Left lobe of liver (tissue), 2 donors: ENCODE data around the gene ZNF134. TPM values are rescaled to one million over a fixed set of nuclear protein-coding genes. Genes with fewer than 3 reads are reported as not detected.

ENCODE experiments used
- ATAC-seq: fragments of 200-7000 bp; cut with Tn5 transposase; one replicate; pipeline ENCODE4 v1.9.1; 2020; ENCODE audit warnings: mild to moderate bottlenecking, moderate library complexity
- DNase-seq: peaks from one replicate; pipeline ENCODE4 v3.0.0-alpha.2; 2020; ENCODE audit warnings: low spot score
- total RNA-seq: library from RNA; stranded (reverse); gene quantifications from one replicate; pipeline ENCODE4 v1.2.1, GENCODE V29; 2021
- donor health status: DM: no; HTN: no; CAD: no; lungs with moderate emphysema.
- donor health status: DM: no; HTN: yes; CAD: no.

The ZNF134 gene
- total RNA-seq, 1 donor from 2014 or later = 6.9 TPM

GRCh38 chr19:57637379-57637778, 23.3 kb downstream of the ZNF134 start:
- DNase-seq = no peak
- no peak for ATAC-seq

GRCh38 chr19:57641715-57642234, 27.7 kb downstream of the ZNF134 start:
- ATAC-seq (no peak), DNase-seq (no peak)

- ATAC-seq = no peak
Measured at GRCh38 chr19:57642396-57643046, 28.5 kb downstream of the ZNF134 start.

GRCh38 chr19:57643734-57644133, 29.7 kb downstream of the ZNF134 start:
- no peak for ATAC-seq
- DNase-seq = no peak

More at GRCh38 chr19:57642396-57643046, 28.5 kb downstream of the ZNF134 start:
- DNase-seq = no peak

- ATAC-seq (no peak), DNase-seq (no peak)
Measured at GRCh38 chr19:57648331-57649003, 34.4 kb downstream of the ZNF134 start.

GRCh38 chr19:57651654-57651996, 37.6 kb downstream of the ZNF134 start:
- DNase-seq (no peak), ATAC-seq (no peak)

GRCh38 chr19:57653689-57654088, 39.6 kb downstream of the ZNF134 start:
- ATAC-seq = no peak
- no peak for DNase-seq

- no peak for DNase-seq
- no peak for ATAC-seq
Measured at GRCh38 chr19:57655443-57655842, 41.4 kb downstream of the ZNF134 start.

GRCh38 chr19:57656346-57656745, 42.3 kb downstream of the ZNF134 start:
- no peak for DNase-seq
- no peak for ATAC-seq

GRCh38 chr19:57664269-57665127, 50.5 kb downstream of the ZNF134 start:
- peak; percentile 47 for DNase-seq

GRCh38 chr19:57665261-57665806, 51.3 kb downstream of the ZNF134 start:
- DNase-seq = no peak
- ATAC-seq = no peak

More at GRCh38 chr19:57664269-57665127, 50.5 kb downstream of the ZNF134 start:
- ATAC-seq = peak; percentile 74

GRCh38 chr19:57667228-57667627, 53.2 kb downstream of the ZNF134 start:
- ATAC-seq (no peak), DNase-seq (no peak)

GRCh38 chr19:57668635-57669034, 54.6 kb downstream of the ZNF134 start, which contains the start of gene ZSCAN4:
TSS of gene ZSCAN4 (plus strand) at chr19:57668935. CDS start at chr19:57676146, 7,211 bp downstream.
- ATAC-seq (no peak), DNase-seq (no peak)

- DNase-seq (no peak), ATAC-seq (no peak)
Measured at GRCh38 chr19:57671124-57671895, 57.3 kb downstream of the ZNF134 start.

- DNase-seq = no peak
- ATAC-seq = no peak
Measured at GRCh38 chr19:57672466-57672865, 58.4 kb downstream of the ZNF134 start.

Other genes with a start within 250 kb of the ZNF134 start
- 6.4 TPM for gene ZNF548, start 224.4 kb upstream of the ZNF134 start, total RNA-seq
- gene ZNF17, start 203.1 kb upstream of the ZNF134 start, total RNA-seq = 4.6 TPM
- gene ZNF749, start 178.9 kb upstream of the ZNF134 start, total RNA-seq = 3.1 TPM
- 0.43 TPM for gene VN1R1, start 157.1 kb upstream of the ZNF134 start, total RNA-seq
- 3.6 TPM for gene ZNF772, start 136.7 kb upstream of the ZNF134 start, total RNA-seq
- gene ZNF419, start 126.5 kb upstream of the ZNF134 start, total RNA-seq = 3.5 TPM
- 2.3 TPM for gene ZNF773, start 114.3 kb upstream of the ZNF134 start, total RNA-seq
- 1.0 TPM for gene ZNF549, start 86.9 kb upstream of the ZNF134 start, total RNA-seq
- gene ZNF550, start 54.4 kb upstream of the ZNF134 start, total RNA-seq = 2.4 TPM
- 1.4 TPM for gene ZNF416, start 35.3 kb upstream of the ZNF134 start, total RNA-seq
- gene ZIK1, start 30.1 kb upstream of the ZNF134 start, total RNA-seq = 0.18 TPM
- 0.50 TPM for gene ZNF530, start 14.4 kb upstream of the ZNF134 start, total RNA-seq
- gene ZNF211, start 18.9 kb downstream of the ZNF134 start, total RNA-seq = 4.9 TPM
- not detected for gene ZSCAN4, start 54.7 kb downstream of the ZNF134 start, total RNA-seq
- 1.8 TPM for gene ZNF551, start 67.7 kb downstream of the ZNF134 start, total RNA-seq
- 0.96 TPM for gene ZNF154, start 95.0 kb downstream of the ZNF134 start, total RNA-seq
- gene ZNF671, start 113.4 kb downstream of the ZNF134 start, total RNA-seq = 2.1 TPM
- 9.1 TPM for gene ZNF776, start 132.6 kb downstream of the ZNF134 start, total RNA-seq
- 4.6 TPM for gene ZNF586, start 155.4 kb downstream of the ZNF134 start, total RNA-seq
- 7.1 TPM for gene ZNF552, start 200.7 kb downstream of the ZNF134 start, total RNA-seq
- gene ZNF587B, start 216.1 kb downstream of the ZNF134 start, total RNA-seq = 10.2 TPM
- gene ZNF587, start 235.6 kb downstream of the ZNF134 start, total RNA-seq = 19.1 TPM